GM23248 (cell line): ENCODE data around the gene CRYBA4. TPM values are rescaled to one million over a fixed set of nuclear protein-coding genes. Genes with fewer than 3 reads are reported as not detected.

Experiments
- DNase-seq: peaks from one replicate; pipeline ENCODE4 v3.0.0-alpha.2; 2015
- H2AFZ ChIP-seq: fragments of 200-600 bp; sonication (generic); 2 replicates; pipeline ENCODE4 v1.6.1; 2016; ENCODE audit warnings: antibody characterized with exemption
- H3F3A ChIP-seq: fragments of 200-600 bp; sonication (generic); 2 replicates; pipeline ENCODE4 v1.6.1; 2016; ENCODE audit warnings: mild to moderate bottlenecking, antibody characterized with exemption, mixed run types; ENCODE audit not compliant: insufficient read depth
- H3K27ac ChIP-seq: fragments of 200-600 bp; sonication (generic); 2 replicates; pipeline ENCODE4 v1.5.1; 2016; ENCODE audit warnings: mild to moderate bottlenecking
- H3K27me3 ChIP-seq: fragments of 200-600 bp; sonication (generic); replicated peaks from 2 replicates; pipeline ENCODE4 v1.6.1; 2016; ENCODE audit warnings: mild to moderate bottlenecking; ENCODE audit not compliant: insufficient read depth
- H3K36me3 ChIP-seq: fragments of 200-600 bp; sonication (generic); 2 replicates; pipeline ENCODE4 v1.6.1; 2016; ENCODE audit warnings: low read depth, mild to moderate bottlenecking
- H3K4me1 ChIP-seq: fragments of 200-600 bp; sonication (generic); 2 replicates; pipeline ENCODE4 v1.6.1; 2016; ENCODE audit warnings: mild to moderate bottlenecking; ENCODE audit not compliant: insufficient read depth
- H3K4me2 ChIP-seq: fragments of 200-600 bp; sonication (generic); one replicate; pipeline ENCODE4 v1.6.1; 2016; ENCODE audit warnings: mild to moderate bottlenecking; ENCODE audit not compliant: unreplicated experiment
- H3K4me3 ChIP-seq: fragments of 200-600 bp; sonication (generic); 2 replicates; pipeline ENCODE4 v1.5.1; 2016; ENCODE audit warnings: mild to moderate bottlenecking
- H3K79me2 ChIP-seq: fragments of 200-600 bp; sonication (generic); 2 replicates; pipeline ENCODE4 v1.6.1; 2016; ENCODE audit warnings: mild to moderate bottlenecking; ENCODE audit not compliant: insufficient read depth
- H3K9ac ChIP-seq: fragments of 200-600 bp; sonication (generic); 2 replicates; pipeline ENCODE4 v1.6.1; 2016; ENCODE audit warnings: mild to moderate bottlenecking
- H3K9me2 ChIP-seq: fragments of 200-600 bp; sonication (generic); 2 replicates; pipeline ENCODE4 v1.6.1; 2016; ENCODE audit warnings: mixed run types, mild to moderate bottlenecking, moderate library complexity; ENCODE audit not compliant: insufficient read depth
- H3K9me3 ChIP-seq: fragments of 200-600 bp; sonication (generic); one replicate; pipeline ENCODE4 v1.6.1; 2017; ENCODE audit warnings: low read depth
- H4K20me1 ChIP-seq: fragments of 200-600 bp; sonication (generic); 2 replicates; pipeline ENCODE4 v1.6.0; 2016; ENCODE audit not compliant: insufficient read depth
- EZH2 ChIP-seq: fragments of 200-600 bp; sonication (generic); IDR thresholded peaks from 2 replicates; pipeline ENCODE4 v1.6.1; 2018; ENCODE audit warnings: antibody characterized with exemption, mild to moderate bottlenecking; ENCODE audit not compliant: insufficient read depth, poor library complexity, severe bottlenecking
- EZH2phosphoT487 ChIP-seq: fragments of 200-600 bp; sonication (generic); IDR thresholded peaks from 2 replicates; pipeline ENCODE4 v1.6.1; 2018; ENCODE audit warnings: antibody characterized with exemption, moderate library complexity, mild to moderate bottlenecking, low read depth; ENCODE audit not compliant: insufficient read depth
- WGBS, 2 experiments: methylation state at CpG; one replicate each; pipeline ENCODE4 v1.1.6; 2015 to 2017; ENCODE audit warnings: low lambda C conversion rate in 2 of 2, low coverage in 1 of 2; ENCODE audit errors: missing lambda C conversion rate in 2 of 2; 5-methylcytosine and 5-hydroxymethylcytosine counted together
- in situ Hi-C: fragments of 300-500 bp; cut with MboI; formaldehyde crosslinking; loops from 2 replicates; pipeline ENCODE4 v1.15.0; 2020
- polyA plus RNA-seq: library from polyadenylated mRNA; unstranded; fragments of >200 nt; fragmentation: Nextera tagmentation; extraction: Ambion mirVana; gene quantifications from 2 replicates; pipeline ENCODE4 v1.2.1, GENCODE V29; 2016
- total RNA-seq: library from RNA; depleted of rRNA; stranded (reverse); fragments of >200 nt; shearing (Covaris generic); gene quantifications from 2 replicates; pipeline ENCODE4 v1.2.3, GENCODE V29; 2014

The CRYBA4 gene
- total and polyA plus RNA-seq, 2 experiments from 2014 or later = not detected

DNA sequence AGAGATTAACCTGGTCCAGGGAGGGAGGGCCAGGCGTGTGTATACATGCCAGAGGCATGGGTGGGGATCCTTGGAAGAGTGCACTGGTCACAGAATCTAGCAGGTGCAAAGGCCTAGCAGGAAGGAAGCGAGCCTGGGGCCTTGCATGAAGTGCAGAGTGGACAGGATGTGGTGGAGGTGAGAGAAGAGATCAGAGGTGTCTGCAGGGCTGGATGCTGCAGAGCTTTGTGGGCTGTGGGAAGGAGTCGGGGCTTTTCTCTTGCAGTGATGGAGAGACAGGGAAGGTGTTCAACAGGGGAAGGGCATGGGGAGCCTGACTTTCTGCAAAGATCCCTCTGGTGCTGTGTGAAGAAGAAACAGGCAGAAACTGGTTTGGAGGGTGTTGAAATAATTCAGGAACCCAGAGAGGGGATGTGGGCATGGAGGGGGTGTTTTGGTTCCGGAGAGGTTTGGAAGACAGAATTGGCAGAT lies 29.3 kb upstream of the CRYBA4 start:
- Histone ChIP-seq H3K27ac (no peak overlapping the region), H3K27me3 (no peaks in the 10 kb centered on the region; the same call in 1 of the 2 replicates)
- 62 to 79% methylated on average over 4 of the region's 4 CpGs for WGBS, 2 experiments

DNA sequence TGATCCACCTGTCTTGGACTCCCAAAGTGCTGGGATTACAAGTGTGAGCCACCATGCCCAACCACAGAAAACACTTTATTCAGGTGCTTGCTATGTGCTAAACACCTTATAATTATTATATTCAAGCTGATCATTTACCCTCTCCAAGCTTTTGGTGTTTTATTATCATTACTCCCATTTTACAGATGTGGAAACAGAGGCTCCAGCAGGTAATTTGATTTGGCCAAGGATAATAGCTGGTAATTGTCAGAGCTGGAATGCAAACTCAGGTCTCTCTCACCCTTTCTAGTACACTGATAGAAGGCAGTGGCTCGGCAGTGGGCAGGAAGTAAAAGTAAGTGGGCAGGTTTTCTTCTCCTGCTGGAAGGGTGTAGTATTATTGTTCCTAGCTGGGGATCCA lies 28.0 kb upstream of the CRYBA4 start:
- Histone ChIP-seq H3K27ac (no peak overlapping the region), H2AFZ (no peak overlapping the region), H3K4me2 (no peak overlapping the region), H3K9me2 (no peaks in the 10 kb centered on the region), H3F3A (no peaks in the 10 kb centered on the region), H3K36me3 (no peaks in the 10 kb centered on the region), H3K79me2 (peaks cover 9% of the 10 kb centered on the region), H3K9ac (no peak overlapping the region), H3K27me3 (no peaks in the 10 kb centered on the region; the same call in 1 of the 2 replicates), H3K4me1 (peaks cover 4% of the 10 kb centered on the region; the same call in 1 of the 2 replicates), H3K9me3 (no peaks in the 10 kb centered on the region), H4K20me1 (no peaks in the 10 kb centered on the region), H3K4me3 (no peak overlapping the region)
- TF ChIP-seq EZH2 (no peak), EZH2phosphoT487 (no peak)
- DNase-seq = no peak
- 81 to 88% methylated on average over 1 of the region's 1 CpG for WGBS, 2 experiments
- in situ Hi-C loops = no loop called here

More for the DNA sequence above, 29.3 kb upstream of the CRYBA4 start:
- TF ChIP-seq EZH2 (no peak), EZH2phosphoT487 (no peak)
- Histone ChIP-seq H3K9me2 (no peaks in the 10 kb centered on the region), H3K9me3 (no peaks in the 10 kb centered on the region), H3K9ac (no peak overlapping the region), H2AFZ (no peak overlapping the region), H3K4me1 (peaks cover 4% of the 10 kb centered on the region; the same call in 1 of the 2 replicates), H4K20me1 (no peaks in the 10 kb centered on the region), H3K36me3 (no peaks in the 10 kb centered on the region), H3F3A (no peaks in the 10 kb centered on the region), H3K4me2 (no peak overlapping the region), H3K4me3 (no peak overlapping the region), H3K79me2 (peaks cover 22% of the 10 kb centered on the region)
- in situ Hi-C loops = no loop called here
- no peak for DNase-seq

DNA sequence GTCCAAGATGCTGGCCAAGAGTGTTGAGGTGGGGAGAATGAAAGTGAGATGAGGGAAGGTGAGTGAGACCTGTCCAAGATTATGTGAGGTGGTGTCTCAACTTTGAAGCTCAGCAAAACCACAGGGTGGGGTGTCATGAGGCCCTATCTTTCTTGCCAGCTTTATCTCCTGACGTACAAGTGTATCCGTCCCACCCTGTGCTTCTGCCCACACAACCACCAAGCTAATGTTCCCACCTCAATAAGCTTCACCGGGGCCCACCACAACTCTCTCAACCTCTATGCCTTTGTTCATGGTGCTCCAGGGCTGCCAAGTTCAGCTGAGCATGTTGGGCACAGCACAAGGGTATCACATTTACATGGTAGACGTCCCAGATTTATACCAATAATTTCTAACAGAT lies 24.7 kb upstream of the CRYBA4 start:
- Histone ChIP-seq H3F3A (no peaks in the 10 kb centered on the region), H2AFZ (no peak overlapping the region), H3K9me2 (no peaks in the 10 kb centered on the region), H3K9ac (no peak overlapping the region), H4K20me1 (no peaks in the 10 kb centered on the region), H3K36me3 (no peaks in the 10 kb centered on the region), H3K4me1 (no peaks in the 10 kb centered on the region), H3K27me3 (peaks cover 3% of the 10 kb centered on the region; the same call in 1 of the 2 replicates), H3K79me2 (no peaks in the 10 kb centered on the region), H3K9me3 (no peaks in the 10 kb centered on the region), H3K27ac (no peak overlapping the region), H3K4me3 (no peak overlapping the region), H3K4me2 (no peak overlapping the region)
- in situ Hi-C loops = no loop called here
- no peak for DNase-seq
- TF ChIP-seq EZH2phosphoT487 (no peak), EZH2 (no peak)
- 36 to 41% methylated on average over 4 of the region's 4 CpGs for WGBS, 2 experiments

DNA sequence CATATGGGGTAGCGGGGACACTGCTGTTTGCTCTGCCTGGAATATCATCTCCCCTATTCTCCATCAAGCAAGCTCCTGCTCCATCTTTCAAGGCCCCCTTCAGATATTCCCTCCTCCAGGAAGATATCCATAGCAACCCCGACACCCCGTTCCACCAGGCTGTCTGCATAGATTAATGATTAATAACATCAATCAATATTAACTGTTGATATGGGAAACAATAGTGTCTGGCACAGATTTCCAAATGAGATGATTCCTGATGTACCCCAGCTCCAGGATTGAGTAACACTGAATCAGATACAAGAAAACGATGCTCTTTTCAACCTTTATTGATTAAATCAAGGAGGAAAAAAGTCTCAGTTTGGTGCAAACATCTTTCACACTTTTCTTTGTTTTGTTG lies 24.3 kb upstream of the CRYBA4 start:
- H4K20me1 ChIP-seq = no peaks in the 10 kb centered on the region
- no peak overlapping the region for H3K9ac ChIP-seq
- peaks cover 3% of the 10 kb centered on the region; the same call in 1 of the 2 replicates for H3K27me3 ChIP-seq
- no peaks in the 10 kb centered on the region for H3K4me1 ChIP-seq
- no peak for DNase-seq
- 66 to 67% methylated on average over 4 of the region's 4 CpGs for WGBS, 2 experiments
- H3F3A ChIP-seq = no peaks in the 10 kb centered on the region
- in situ Hi-C loops = no loop called here
- H3K4me3 ChIP-seq = no peak overlapping the region
- no peaks in the 10 kb centered on the region for H3K36me3 ChIP-seq
- H3K79me2 ChIP-seq = no peaks in the 10 kb centered on the region
- no peak overlapping the region for H3K4me2 ChIP-seq
- TF ChIP-seq EZH2phosphoT487 = no peak
- no peak for TF ChIP-seq EZH2
- no peaks in the 10 kb centered on the region for H3K9me3 ChIP-seq
- no peak overlapping the region for H2AFZ ChIP-seq
- no peaks in the 10 kb centered on the region for H3K9me2 ChIP-seq
- no peak overlapping the region for H3K27ac ChIP-seq

DNA sequence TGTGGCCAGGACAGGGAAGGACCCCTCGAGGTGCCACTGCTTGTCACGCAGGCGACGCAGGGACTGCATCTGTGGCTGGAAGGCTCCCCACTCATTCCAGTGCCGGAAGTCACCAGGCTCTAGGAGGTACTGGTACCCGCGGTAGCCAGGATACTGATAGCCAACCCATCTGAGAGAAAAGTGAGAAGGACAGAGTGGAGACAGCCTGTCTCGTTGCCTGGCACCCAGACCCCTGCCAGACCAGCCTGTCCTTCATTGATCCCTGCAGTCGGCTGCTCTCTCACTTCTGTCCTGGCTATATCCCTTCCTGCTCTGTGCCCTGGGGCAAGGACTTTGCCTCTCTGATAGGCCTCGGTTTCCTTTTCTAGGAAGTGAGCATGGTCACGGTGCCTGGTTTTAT lies 22.3 kb upstream of the CRYBA4 start:
- no peaks in the 10 kb centered on the region for H3F3A ChIP-seq
- H3K79me2 ChIP-seq = no peaks in the 10 kb centered on the region
- no peaks in the 10 kb centered on the region for H3K9me2 ChIP-seq
- no peaks in the 10 kb centered on the region for H3K4me1 ChIP-seq
- H3K9me3 ChIP-seq = no peaks in the 10 kb centered on the region
- H3K36me3 ChIP-seq = no peaks in the 10 kb centered on the region
- DNase-seq = no peak
- H3K27me3 ChIP-seq = peaks cover 3% of the 10 kb centered on the region; the same call in 1 of the 2 replicates
- H3K27ac ChIP-seq = no peak overlapping the region
- no peak for TF ChIP-seq EZH2
- no peak for TF ChIP-seq EZH2phosphoT487
- H3K9ac ChIP-seq = no peak overlapping the region
- H4K20me1 ChIP-seq = no peaks in the 10 kb centered on the region
- WGBS, 2 experiments = 46 to 59% methylated on average over 11 of the region's 11 CpGs
- H3K4me2 ChIP-seq = no peak overlapping the region
- no peak overlapping the region for H2AFZ ChIP-seq
- H3K4me3 ChIP-seq = no peak overlapping the region
- in situ Hi-C loops = no loop called here
